ENCODE measurements around the gene KRTAP10-4.

KRTAP10-4 gene

GRCh38 chr21:44615466-44615865 lies 41.9 kb downstream of the KRTAP10-4 start:
- no peak for TF ChIP-seq SIN3A (IDR thresholded peaks at IDR 0.05; ENCODE audit: borderline replicate concordance, insufficient read depth, low read length)
- no peak for TF ChIP-seq FOXP2 (optimal IDR thresholded peaks at IDR 0.05; ENCODE audit: borderline replicate concordance, extremely low read depth, extremely low read length, insufficient read depth)
- TF ChIP-seq, protein P1, sequence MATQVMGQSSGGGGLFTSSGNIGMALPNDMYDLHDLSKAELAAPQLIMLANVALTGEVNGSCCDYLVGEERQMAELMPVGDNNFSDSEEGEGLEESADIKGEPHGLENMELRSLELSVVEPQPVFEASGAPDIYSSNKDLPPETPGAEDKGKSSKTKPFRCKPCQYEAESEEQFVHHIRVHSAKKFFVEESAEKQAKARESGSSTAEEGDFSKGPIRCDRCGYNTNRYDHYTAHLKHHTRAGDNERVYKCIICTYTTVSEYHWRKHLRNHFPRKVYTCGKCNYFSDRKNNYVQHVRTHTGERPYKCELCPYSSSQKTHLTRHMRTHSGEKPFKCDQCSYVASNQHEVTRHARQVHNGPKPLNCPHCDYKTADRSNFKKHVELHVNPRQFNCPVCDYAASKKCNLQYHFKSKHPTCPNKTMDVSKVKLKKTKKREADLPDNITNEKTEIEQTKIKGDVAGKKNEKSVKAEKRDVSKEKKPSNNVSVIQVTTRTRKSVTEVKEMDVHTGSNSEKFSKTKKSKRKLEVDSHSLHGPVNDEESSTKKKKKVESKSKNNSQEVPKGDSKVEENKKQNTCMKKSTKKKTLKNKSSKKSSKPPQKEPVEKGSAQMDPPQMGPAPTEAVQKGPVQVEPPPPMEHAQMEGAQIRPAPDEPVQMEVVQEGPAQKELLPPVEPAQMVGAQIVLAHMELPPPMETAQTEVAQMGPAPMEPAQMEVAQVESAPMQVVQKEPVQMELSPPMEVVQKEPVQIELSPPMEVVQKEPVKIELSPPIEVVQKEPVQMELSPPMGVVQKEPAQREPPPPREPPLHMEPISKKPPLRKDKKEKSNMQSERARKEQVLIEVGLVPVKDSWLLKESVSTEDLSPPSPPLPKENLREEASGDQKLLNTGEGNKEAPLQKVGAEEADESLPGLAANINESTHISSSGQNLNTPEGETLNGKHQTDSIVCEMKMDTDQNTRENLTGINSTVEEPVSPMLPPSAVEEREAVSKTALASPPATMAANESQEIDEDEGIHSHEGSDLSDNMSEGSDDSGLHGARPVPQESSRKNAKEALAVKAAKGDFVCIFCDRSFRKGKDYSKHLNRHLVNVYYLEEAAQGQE (IDR thresholded peaks at IDR 0.05; ENCODE audit: insufficient read depth in 1 of 2, low read depth in 2 of 2, low read length in 2 of 2): no peak
- TF ChIP-seq TAF1 (IDR thresholded peaks at IDR 0.05; ENCODE audit: borderline replicate concordance, insufficient read depth, low read length): no peak
- TF ChIP-seq POLR2AphosphoS5 (IDR thresholded peaks at IDR 0.05; ENCODE audit: low read depth, low read length): no peak

GRCh38 chr21:44615911-44616590 lies 42.5 kb downstream of the KRTAP10-4 start:
- TF ChIP-seq TAF1 (IDR thresholded peaks at IDR 0.05; ENCODE audit: borderline replicate concordance, insufficient read depth, low read length) (no peak), FOXP2 (optimal IDR thresholded peaks at IDR 0.05; ENCODE audit: borderline replicate concordance, extremely low read depth, extremely low read length, insufficient read depth) (no peak)
- TF ChIP-seq, protein P1 (IDR thresholded peaks at IDR 0.05; ENCODE audit: insufficient read depth in 1 of 2, low read depth in 2 of 2, low read length in 2 of 2): no peak

DNA sequence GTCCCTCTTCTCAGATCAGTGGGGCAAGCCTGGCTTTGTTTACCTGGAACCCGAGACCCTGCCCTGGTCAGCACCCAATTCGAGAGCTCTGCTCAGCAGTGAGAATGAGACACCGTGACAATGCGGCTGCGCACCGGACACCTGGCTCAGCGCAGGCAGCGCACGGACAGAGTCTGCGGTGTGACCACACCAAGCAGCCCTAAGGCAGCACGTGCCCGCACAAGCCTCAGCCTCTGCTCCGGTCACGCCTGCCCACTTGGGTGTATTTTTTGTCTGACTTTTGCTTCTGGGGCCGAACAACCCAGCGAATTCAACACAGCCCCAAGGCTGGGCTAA lies 43.0 kb downstream of the KRTAP10-4 start:
- TF ChIP-seq, protein P1 (IDR thresholded peaks at IDR 0.05; ENCODE audit: insufficient read depth in 1 of 2, low read depth in 2 of 2, low read length in 2 of 2): no peak
- TF ChIP-seq SIN3A (IDR thresholded peaks at IDR 0.05; ENCODE audit: borderline replicate concordance, insufficient read depth, low read length) (no peak), FOXP2 (optimal IDR thresholded peaks at IDR 0.05; ENCODE audit: borderline replicate concordance, extremely low read depth, extremely low read length, insufficient read depth) (no peak), TAF1 (IDR thresholded peaks at IDR 0.05; ENCODE audit: borderline replicate concordance, insufficient read depth, low read length) (no peak), POLR2AphosphoS5 (IDR thresholded peaks at IDR 0.05; ENCODE audit: low read depth, low read length) (no peak)

DNA sequence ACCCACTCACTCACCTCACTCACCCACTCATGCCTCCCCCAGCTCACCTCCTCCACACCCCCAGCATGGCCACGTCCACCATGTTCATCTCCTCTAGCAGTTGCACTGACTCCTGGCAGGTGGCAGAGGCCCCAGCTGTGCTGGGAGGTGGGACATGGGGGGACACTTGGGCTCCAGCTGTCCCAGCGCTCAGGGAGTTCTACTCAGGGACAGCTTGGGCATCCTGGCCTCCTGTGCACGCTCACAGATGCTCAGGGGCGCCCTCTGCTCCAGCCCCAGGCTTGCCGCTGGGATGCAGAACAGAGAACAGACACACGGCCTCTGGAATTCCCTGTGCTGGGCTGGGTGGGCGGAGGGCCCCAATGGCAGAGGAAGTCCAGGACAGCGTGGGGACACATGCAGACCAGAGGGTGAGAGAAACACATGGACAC lies 43.6 kb downstream of the KRTAP10-4 start:
- TF ChIP-seq SIN3A (IDR thresholded peaks at IDR 0.05; ENCODE audit: borderline replicate concordance, insufficient read depth, low read length) (no peak), POLR2AphosphoS5 (IDR thresholded peaks at IDR 0.05; ENCODE audit: low read depth, low read length) (no peak), FOXP2 (optimal IDR thresholded peaks at IDR 0.05; ENCODE audit: borderline replicate concordance, extremely low read depth, extremely low read length, insufficient read depth) (no peak), TAF1 (IDR thresholded peaks at IDR 0.05; ENCODE audit: borderline replicate concordance, insufficient read depth, low read length) (no peak)
- TF ChIP-seq, protein P1 (IDR thresholded peaks at IDR 0.05; ENCODE audit: insufficient read depth in 1 of 2, low read depth in 2 of 2, low read length in 2 of 2): no peak

- TF ChIP-seq POLR2AphosphoS5 (IDR thresholded peaks at IDR 0.05; ENCODE audit: low read depth, low read length) (no peak), FOXP2 (optimal IDR thresholded peaks at IDR 0.05; ENCODE audit: borderline replicate concordance, extremely low read depth, extremely low read length, insufficient read depth) (no peak), SIN3A (IDR thresholded peaks at IDR 0.05; ENCODE audit: borderline replicate concordance, insufficient read depth, low read length) (no peak), TAF1 (IDR thresholded peaks at IDR 0.05; ENCODE audit: borderline replicate concordance, insufficient read depth, low read length) (no peak)
- TF ChIP-seq, protein P1 (IDR thresholded peaks at IDR 0.05; ENCODE audit: insufficient read depth in 1 of 2, low read depth in 2 of 2, low read length in 2 of 2): no peak
Measured at GRCh38 chr21:44618504-44618903, 45.0 kb downstream of the KRTAP10-4 start.
